ENCODE measurements around the gene LRRC26.

LRRC26 gene

DNA sequence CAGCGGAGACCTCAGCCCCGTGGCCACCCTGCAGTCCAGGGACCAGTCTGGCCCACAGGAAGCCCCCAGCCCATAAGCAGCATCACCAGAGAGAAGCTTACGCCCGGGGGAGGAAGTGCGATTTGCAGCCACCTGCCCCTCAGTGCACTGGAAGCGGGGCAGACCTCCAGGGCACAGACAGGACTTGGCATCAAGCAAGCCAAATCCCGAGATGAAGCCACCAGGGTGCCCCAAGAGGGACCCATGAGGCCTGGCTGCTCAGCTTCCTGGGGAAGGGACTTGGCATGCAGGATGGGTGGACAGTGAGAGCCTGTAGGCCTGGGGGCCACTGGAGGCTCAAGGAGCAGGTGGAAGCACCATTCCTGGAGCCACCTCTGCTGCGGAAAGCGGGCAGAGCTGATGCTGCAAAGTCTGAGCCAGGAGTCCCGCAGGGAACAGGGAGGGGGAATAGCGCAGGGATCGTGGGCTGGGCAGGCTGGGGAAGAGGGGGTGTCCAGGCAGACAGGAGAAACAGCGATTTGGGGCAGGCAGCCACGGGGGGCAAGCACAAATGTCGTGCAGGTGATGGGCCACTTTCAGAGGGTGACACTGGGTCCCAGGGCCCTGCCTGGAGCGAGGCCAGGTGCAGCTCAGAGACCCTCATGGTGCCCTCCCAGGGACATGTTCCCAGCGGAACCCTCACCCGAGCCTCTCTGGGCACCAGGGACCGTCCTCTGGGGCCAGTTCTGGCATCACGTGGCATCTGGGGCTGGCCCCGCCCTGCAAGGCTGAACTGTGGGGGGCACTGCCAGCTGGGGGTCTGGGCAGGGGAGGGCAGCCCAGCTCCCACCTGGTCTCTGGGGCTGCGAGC, 3.2 kb downstream of the LRRC26 start:
- DNase-seq, result no peak

GRCh38 chr9:137165250-137165836, 4.5 kb downstream of the LRRC26 start:
- DNase-seq, result no peak

DNA sequence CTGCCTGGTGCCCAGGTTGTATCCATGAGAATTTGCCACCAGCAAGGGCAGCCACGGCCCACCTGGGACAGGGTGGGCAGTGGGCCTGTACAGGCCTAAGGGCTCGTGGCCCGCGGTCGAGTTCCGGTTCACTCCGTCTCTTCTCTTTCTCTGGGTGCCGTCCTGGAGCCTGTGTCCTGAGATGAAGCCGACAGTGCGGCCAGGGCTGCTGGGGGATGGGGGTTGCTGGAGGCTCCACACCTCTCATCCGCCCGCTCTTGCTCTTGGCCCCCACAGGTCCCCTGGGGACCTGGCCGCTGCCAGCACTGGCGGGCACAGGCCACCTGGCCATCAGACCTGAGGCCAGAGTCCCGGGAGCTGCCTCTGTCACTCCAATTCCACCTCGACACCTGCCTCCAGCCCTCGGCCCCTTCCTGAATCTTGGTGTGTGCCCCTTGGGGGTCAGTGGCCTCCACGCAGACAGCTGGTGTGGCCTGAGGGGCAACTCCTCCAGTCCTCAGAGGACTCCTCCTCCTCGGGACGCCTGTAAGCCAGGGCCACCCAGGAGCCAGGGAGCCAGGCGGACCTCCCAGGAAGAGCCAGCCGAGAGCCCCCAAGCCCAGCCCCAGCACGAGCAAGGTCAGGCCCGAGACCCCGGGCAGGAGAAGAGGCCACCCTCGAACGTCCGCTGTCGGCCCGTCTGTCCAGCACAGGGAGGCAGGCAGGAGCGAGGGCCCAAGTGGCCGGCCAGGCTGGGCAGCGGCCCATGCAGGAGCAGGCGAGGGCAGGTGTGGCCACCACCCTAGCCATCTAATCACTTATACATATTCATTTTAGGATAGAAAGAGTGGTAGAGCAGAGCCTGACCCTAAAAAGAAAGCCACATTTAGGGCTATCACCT, 5.2 kb downstream of the LRRC26 start:
- no peak for DNase-seq

- no peak for DNase-seq
Observed at GRCh38 chr9:137163805-137164204, 6.0 kb downstream of the LRRC26 start.

DNA sequence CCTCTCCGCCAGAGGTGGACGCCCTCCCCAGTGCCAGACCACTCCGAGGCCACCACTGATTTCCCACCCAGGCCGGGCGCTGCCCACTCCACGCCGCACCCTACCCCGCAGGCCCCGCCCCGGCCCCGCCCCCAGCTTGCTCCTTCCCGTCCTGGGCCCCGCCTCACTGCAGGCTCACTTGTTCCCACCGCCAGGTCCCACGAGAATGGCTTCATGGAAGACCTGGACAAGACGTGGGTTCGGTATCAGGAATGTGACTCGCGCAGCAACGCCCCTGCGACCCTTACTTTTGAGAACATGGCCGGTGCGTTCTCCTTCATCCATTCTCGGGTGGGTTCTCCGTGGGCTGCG, 6.5 kb downstream of the LRRC26 start:
- no peak for DNase-seq

GRCh38 chr9:137162505-137163364, 7.1 kb downstream of the LRRC26 start:
- DNase-seq, result no peak

DNA sequence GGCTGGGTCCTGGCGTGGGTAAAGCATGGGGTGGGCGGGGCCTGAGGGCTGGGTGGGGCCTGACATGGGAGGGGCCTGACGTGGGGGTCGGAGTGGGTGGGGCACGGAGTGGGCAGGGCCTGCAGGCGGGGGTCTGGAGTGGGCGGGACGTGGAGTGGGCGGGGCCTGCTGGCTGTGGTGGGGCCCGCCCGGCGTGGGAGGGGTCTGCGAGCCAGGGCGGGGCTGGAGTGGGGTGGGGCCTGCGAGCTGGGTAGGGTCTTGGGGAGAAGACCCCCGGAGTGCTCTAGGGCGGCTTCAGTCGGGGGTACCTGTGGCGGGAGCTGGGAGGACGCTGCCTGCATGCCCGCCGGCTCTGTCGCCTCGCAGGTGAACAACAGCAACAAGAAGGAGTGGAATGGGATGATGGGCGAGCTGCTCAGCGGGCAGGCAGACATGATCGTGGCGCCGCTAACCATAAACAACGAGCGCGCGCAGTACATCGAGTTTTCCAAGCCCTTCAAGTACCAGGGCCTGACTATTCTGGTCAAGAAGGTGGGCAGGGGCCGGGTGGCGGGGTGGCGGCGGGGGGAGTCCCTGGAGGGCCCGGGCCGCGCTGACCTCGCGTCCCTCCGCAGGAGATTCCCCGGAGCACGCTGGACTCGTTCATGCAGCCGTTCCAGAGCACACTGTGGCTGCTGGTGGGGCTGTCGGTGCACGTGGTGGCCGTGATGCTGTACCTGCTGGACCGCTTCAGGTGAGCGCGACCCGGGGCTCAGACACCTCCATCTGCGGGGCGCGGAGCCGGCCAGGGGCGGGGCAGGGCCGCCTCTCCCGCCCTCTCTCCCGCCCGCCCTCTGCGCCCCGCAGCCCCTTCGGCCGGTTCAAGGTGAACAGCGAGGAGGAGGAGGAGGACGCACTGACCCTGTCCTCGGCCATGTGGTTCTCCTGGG, 8.0 kb downstream of the LRRC26 start:
- no peak for DNase-seq

DNA sequence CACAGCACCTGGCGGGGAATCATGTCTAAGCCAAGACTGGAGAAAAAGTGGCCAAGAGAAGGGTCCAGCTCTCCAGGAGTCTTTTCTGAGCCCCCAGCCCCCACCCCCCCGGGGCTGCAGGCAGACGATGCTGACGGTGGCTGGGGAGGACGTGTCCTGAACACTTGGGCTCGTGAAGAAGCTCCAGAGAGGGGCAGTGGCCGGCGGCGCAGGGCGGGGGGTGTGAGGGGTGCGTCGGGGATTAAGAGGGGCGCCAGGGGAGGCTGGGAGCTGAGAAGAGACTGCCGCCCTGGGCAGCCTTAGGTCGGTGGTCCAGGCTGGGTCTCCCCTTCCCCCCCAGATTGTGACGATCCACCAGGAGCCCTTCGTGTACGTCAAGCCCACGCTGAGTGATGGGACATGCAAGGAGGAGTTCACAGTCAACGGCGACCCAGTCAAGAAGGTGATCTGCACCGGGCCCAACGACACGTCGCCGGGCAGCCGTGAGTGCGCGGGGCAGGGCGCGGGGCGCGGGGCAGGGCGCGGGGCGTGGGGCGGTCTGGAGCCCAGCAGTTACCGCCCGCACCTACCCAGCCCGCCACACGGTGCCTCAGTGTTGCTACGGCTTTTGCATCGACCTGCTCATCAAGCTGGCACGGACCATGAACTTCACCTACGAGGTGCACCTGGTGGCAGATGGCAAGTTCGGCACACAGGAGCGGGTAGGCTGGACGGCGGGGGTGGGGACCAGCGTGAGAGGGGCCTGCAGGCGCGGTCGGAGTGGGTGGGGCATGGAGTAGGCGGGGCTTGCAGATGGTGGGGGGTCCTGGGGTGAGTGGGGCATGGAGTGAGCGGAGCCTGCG, 8.9 kb downstream of the LRRC26 start:
- DNase-seq, result no peak

- no peak for DNase-seq
Observed at GRCh38 chr9:137160054-137160425, 9.8 kb downstream of the LRRC26 start.

- no peak for DNase-seq
Observed at GRCh38 chr9:137159105-137160053, 10.5 kb downstream of the LRRC26 start.

- DNase-seq, result no peak
Observed at GRCh38 chr9:137158625-137159024, 11.2 kb downstream of the LRRC26 start.

DNA sequence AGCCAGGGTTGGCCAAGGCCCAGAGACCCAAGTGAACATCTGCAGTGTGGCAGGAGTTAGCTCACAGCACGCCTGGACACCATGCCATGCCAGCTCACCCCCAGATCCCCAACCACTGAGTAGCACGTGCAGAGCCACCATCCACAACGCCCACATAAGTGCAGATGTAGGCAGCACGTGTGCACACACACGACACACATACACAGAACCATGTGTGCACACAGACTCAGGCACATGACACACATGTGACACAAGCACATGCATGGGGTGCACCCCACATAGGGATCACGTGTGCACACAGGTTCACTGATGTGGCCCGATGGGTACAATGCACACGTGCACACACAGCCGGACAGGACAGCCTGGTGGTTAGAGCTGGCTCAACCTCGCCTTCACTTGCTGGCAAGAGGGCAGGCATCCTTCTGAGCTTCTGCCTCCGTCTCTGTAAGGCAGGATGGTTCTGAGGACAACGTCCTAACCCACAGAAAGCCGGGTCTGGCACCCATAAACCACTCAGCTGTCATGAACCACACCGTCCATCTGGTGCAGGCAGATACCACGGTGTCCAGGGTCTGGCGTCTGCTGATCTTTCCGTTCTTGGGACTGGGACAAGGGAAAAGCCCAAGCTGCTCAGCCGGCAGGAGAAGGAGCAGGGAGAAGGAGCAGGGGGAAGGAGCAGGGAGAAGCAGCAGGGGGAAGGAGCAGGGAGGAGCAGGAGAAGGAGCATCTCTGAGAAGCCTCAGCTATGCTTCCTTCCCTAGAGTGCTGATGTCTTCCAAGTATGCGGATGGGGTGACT, 12.0 kb downstream of the LRRC26 start:
- no peak for DNase-seq

GRCh38 chr9:137156567-137157375, 13.1 kb downstream of the LRRC26 start:
- DNase-seq, result no peak

- DNase-seq, result no peak
Observed at GRCh38 chr9:137152844-137153405, 16.9 kb downstream of the LRRC26 start.

DNA sequence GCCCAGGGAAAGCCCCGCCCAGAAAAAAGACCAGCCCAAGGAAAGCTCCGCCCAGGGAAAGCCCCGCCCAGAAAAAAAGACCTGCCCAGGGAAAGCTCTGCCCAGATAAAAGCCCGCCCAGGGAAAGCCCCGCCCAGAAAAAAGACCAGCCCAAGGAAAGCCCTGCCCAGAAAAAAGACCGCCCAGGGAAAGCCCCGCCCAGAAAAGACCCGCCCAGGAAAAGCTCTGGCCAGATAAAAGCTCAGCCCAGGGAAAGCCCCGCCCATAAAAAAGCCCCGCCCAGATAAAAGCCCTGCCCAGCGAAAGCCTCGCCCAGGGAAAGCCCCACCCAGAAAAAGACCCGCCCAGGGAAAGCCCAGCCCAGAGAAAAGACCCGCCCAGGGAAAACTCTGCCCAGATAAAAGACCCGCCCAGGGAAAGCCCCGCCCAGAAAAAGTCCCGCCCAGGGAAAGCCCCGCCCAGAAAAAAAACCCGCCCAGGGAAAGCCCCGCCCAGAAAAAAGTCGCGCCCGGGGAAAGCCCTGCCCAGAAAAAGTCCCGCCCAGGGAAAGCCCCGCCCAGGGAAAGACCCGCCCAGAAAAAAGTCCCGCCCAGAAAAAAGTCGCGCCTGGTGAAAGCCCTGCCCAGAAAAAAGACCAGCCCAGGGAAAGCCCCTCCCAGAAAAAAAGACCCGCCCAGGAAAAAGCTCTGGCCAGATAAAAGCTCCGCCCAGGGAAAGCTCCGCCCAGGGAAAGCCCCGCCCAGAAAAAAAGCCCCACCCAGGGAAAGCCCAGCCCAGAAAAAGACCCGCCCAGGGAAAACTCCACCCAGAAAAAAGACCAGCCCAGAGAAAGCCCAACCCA, 19.0 kb downstream of the LRRC26 start:
- DNase-seq, result no peak

- no peak for DNase-seq
Observed at GRCh38 chr9:137149942-137150616, 19.8 kb downstream of the LRRC26 start.
